CD4-positive, alpha-beta T cell treated with Interleukin-12 subunit alpha and Interleukin-12 subunit beta, for 1 hour (primary cell): ENCODE results near the gene DNM3.

Source experiments
- DNase-seq: peaks from one replicate; pipeline ENCODE4 v3.0.0-alpha.2; 2020

The DNM3 gene

DNA sequence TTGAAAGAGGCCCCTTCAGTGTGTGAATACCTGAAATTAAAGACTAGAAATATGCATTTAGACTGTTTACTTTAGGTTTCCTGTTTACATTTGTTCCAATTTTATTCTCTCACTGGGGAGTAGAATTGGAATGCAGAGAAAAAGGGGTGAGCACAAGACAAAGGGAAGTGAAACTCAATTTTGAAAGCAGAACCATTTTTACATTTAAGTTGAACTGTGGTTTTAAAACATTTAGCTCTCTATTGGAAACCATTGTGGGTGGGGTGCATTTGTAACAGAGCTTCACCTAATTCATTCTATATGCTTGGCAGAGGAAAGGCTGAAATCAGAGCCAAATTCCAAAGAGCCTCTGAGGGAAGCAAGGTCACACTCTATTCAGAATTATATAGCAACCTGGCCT, 343.9 kb downstream of the DNM3 start:
- DNase-seq = no peak

DNA sequence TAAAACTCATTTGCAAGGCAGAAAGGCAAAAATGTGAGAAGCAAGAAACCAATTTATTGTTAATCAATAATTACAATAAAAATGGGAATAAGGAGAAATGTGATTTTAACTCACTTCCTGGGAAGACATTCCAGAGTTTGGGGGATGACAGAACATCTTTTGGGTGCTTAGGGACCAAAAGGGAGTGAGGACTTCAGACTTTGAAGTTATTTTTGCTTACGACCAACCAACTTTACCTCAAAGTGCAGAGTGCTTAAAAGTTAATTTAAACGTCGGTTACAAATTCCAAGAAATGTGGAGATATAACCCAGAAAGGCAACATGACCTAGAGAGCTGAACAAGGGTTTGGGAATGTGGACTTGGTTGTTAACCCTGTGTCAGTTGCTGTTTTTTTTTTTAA, 344.7 kb downstream of the DNM3 start:
- DNase-seq = no peak

DNA sequence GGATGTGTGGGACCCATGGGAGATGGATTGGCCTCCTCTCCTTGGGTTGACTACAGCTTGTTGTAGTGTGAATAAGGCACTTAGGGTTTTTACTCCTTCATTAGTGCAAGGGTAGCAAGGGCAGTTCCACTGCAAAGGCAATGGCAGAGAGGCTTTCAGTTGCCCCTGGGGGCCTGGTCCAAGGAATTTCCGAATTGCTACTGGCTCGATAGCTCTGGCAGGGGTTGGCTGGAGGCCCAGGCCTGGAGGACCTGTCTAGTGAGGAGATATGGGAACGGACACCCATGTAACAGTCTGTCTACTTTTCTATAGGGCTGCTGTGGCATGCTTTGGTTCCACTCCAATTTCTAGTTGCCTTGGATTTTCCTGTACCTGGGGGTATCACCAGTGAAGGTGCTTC, 360.3 kb downstream of the DNM3 start:
- DNase-seq = no peak

DNA sequence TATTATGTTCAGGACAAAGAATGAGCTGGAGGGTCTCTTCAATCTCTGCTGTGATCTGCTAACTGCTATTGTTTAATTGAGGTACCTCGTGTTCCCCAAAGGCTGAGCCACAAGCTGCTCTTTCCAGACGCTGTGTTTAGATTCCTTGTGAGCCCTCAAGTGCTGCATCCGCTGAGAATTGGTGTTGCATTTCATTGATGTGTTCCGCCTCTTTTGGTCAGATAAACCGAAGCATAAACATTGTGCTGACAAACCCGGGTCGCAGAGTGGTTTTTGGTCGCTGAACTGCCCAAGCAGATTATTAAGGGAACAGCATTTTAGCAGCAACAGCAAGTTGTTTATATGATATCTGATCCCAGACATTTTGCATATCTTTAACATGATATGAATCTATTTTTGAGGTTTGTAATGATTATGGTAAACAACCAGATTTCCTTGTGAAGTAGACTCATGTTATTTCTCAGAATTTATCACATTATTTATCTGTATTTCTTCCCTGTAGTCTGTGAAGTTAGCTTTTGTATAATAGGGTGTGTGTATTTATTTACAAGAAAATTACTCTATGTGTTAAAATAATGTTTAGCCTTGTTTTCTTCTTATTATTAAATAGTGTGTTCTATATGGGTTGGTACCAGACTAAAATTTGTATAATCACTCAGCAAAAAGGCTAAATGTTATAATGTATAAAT, 362.0 kb downstream of the DNM3 start:
- no peak for DNase-seq

DNA sequence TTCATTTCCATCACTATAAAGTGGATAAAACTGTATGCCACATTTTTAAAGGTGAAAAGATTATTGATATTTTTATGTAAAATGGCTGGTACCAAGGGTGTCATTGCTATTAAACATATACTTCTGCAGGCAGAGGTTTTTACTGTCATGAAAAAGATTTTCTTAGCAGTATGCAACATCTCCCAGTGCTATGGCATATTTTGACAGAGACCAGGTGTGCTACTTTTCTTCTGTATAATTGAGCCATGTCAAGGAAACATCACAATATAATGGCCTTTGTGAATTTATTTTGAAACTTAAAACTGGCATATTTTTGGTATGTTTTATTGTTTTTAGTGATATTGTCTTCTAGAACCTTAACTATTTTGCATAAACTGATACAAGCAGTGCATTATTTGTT, 362.6 kb downstream of the DNM3 start:
- DNase-seq = no peak

- no peak for DNase-seq
Measured at GRCh38 chr1:172206256-172206655, 365.0 kb downstream of the DNM3 start.

- DNase-seq = no peak
Measured at GRCh38 chr1:172208635-172209034, 367.3 kb downstream of the DNM3 start.

DNA sequence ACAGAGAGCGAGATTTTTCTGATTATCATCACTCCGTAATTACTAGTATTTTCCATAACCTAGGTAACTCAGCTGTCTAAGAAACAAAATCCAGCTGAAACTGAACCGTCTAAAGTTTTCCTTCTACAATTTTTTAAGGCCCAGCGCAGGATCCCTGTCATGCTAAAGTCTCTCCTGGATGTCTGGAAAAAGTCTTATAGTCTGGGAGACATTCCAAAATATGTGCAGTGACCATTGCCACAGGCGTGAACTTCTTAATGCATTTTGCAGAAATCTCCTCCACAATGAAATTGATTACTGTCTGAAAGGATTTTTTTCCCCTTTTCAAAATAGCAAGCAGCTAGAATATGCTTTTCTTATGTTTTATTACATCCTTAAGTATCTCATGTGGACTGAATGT, 369.9 kb downstream of the DNM3 start:
- no peak for DNase-seq

DNA sequence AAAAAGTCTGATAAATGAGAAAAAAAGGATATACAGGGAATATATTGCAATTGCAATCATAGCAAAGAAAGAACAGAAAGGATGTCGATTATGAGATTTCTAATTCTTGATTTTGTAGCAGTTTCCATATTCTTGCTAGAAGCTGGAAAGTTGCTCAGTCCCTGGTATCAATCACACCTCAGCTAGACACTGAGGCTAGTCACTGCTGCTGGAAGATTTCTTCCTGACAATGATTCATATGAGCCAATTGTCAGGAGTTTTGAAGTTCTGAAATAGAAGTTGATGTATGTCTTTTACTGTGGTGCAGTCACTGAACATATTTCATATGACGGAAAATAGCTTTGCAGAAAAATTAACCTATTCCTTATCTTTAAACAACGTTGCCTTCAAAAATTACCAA, 370.8 kb downstream of the DNM3 start:
- DNase-seq = no peak

DNA sequence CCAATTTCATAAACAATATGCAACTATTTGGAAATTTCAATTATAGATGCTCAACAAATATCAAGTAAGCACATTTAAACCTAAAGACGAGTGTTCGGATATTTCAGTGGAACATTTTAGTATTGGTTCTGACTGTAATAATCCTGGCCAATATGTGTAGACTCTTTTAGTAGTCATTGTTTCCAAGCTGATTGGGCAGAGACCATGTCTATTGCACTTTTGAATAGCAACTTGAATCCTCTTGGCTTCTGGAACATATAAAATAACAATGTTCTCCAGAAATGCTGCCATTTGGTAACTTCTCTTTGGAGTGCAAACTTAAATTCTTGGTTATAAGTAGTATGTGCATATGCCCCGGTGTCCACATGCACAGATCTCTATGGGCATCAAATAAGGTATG, 373.7 kb downstream of the DNM3 start:
- no peak for DNase-seq

DNA sequence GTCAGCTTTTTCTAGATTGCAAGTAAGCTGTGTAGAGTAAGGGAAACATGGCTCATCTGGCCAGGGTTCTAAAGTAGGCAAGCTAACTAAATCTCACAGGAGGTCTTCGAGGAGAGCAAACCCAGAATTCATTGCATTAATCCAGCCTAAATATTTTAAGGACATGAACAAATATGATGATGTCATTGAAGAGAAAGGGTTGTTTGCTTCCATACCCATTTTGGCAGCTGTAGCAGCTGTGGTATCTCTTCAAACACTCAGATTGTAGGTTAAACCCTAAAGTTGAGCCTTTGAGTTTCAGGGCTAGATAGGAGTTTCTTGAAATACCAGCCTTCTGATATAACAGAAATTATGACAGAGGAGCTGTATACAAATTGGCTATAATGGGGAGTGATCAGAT, 378.7 kb downstream of the DNM3 start:
- no peak for DNase-seq

GRCh38 chr1:172220376-172220775, 379.1 kb downstream of the DNM3 start:
- DNase-seq = no peak

DNA sequence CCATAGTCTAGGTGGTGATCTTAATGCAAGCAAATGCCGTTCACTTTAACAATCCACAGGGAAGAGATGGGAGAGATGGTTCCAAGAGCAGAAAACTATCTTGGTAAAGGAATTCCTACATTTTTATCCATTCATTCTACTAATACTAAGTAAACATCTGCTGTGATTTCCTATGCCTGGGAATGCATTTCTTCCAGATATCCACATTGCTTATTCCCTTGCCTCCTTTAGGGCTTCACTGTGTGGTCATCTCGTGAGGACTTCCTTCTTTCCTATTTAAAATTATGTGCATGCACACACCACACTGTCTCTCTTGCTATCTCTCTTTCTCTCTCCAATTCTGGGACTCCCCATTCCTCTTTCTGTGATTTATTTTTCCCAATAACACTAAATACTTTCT, 380.1 kb downstream of the DNM3 start:
- DNase-seq = no peak

- no peak for DNase-seq
Measured at GRCh38 chr1:172224871-172225270, 383.6 kb downstream of the DNM3 start.

GRCh38 chr1:172229942-172230341, 388.6 kb downstream of the DNM3 start:
- no peak for DNase-seq

DNA sequence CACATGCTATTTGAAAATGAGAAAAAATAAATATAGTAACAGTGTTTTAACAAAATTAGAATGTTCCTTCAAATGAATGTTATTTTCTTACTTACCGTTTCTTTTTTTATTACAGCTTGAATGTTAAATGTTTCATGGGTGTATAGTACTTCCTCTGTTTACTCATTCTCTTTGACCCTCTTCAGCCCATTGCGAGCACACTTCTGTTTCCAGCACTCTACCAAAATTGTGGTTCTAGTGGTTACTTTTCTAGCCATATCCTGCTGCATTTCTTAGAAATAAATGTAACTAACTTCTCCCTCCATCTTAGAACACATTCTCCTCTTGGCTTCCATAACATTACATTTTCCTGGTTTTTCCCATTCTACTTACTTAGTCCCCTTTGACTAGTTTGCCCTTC, 389.2 kb downstream of the DNM3 start:
- no peak for DNase-seq

GRCh38 chr1:172236958-172237357, 395.7 kb downstream of the DNM3 start:
- DNase-seq = no peak

GRCh38 chr1:172238158-172238557, 396.9 kb downstream of the DNM3 start:
- no peak for DNase-seq

DNA sequence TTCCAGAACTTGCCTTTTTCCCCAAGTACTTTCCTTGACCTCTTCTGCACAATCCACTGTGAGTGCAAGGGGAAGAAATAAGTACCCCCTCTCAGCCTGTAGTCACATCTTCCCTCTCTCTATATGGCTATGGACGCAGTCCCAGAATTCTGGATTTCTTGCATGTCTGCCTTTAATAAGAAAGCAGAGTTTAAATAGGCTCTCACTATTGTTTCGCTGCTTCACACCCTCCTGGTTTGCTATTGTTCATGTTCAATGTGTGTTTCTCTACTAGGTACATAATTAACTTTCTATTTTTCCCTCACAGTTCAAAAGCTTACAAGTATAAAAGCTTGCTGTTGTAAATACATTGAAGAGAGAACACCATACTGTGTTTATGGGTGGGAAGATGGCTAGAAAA, 397.7 kb downstream of the DNM3 start:
- DNase-seq = no peak

DNA sequence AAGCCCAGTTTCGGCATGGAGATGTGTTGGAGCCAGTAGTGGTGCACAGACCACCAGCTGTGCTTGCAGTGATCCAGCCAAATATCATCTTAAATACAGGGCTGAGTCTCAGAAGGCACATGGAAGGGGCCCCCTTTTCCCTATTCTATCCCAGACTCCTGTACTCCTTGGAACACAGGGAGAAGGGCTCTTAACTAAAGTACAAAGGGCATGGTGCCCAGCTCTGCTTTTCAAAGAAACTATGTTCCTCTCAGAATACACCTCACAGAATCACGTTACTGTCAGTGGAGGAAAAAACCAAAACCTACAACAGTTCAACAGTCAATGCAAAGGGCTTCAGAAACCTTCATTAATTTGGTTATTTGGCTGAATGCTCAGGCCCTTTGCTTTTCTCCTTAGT, 398.6 kb downstream of the DNM3 start:
- DNase-seq = no peak

DNA sequence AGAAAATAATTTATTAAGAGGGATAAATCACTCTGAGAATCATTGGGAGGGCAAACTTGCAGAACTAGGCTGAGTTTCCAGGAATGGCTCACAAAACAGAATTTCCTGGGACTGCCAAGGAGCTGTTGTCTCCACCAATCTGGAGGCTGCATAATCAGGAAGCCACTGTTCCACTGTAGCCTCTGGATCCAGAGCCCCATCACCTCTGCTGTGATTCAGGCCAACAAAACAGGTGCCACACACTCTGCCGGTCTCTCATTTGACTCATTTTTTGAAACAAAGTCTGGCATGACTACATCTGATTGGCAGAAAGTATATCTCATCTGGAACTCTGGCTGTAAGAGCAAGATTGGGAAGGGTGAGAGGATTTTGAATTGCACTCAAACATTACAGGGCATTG, 400.2 kb downstream of the DNM3 start:
- no peak for DNase-seq

DNA sequence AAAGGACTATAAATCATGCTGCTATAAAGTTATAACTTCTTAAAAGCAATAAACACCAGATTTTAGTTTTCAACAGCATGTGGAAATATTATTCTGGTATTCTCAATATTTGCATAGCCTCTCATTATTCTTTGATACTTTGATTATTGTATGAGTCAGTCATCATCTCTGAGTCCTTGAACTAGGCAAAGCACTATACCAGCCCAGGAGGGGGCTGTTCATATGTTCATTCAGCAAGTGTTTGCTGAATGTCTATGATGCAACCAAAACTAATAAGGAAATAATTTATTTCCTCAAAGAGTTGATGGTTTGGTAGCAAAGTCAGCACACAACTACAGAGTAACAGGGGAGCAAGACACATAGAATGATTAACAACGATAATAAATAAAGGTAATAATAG, 403.6 kb downstream of the DNM3 start:
- no peak for DNase-seq

- DNase-seq = no peak
Measured at GRCh38 chr1:172245788-172246187, 404.5 kb downstream of the DNM3 start.

DNA sequence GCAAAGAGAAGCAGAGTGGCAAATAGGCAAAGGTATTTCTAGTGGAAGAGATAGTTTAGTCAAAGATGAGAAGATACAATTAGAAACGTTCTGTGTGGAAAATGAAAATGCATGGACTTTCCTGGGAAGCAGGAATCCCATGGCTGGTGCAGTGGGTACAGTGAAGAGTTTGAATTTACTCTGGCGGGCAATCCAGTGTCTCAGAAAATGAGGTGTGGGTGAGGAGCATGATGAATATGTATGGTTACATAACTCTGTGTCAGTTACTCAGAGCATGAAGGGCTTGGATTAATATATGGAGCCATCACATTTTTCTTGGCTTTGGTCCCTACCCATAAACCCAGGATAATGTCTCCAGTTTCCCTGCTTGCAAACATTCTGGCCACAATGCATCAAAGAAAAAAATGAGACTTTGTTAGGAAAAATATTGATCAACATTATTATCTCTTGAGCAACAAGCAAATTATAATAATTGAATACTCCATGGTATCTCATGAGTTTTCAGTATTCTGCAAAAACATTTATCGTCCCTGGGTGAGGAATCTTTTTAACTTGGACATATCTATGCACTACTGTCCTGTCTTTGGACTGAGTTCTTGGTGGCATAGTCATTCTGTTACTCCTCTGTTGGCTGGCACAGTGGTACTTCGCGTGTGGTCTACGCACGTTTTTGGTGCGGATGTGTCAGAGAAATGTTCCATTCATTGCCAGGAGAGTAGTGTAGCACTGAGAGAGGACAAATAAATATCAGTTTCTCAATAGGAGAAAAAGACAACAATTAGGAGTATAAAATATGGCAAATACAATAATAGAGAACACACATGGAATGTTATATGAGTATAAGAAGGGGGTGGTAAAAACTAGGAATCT, 405.5 kb downstream of the DNM3 start:
- DNase-seq = no peak

GRCh38 chr1:172251486-172251885, 410.2 kb downstream of the DNM3 start:
- no peak for DNase-seq
